Activated CD4-positive, alpha-beta T cell treated with anti-CD3 and anti-CD28 coated beads, Interleukin-2, amount 50 U/mL, for 4 hours (primary cell): ENCODE measurements around the gene CDK5RAP1.
"Not testable (repeated sequence)": the region's sequence is repeated elsewhere in the genome, so short reads cannot be mapped to it uniquely, and the experiment has no call there.

Experiments used
- DNase-seq, 2 experiments: peaks; one replicate each; pipeline ENCODE4 v3.0.0-alpha.2; 2020

Gene CDK5RAP1

DNA sequence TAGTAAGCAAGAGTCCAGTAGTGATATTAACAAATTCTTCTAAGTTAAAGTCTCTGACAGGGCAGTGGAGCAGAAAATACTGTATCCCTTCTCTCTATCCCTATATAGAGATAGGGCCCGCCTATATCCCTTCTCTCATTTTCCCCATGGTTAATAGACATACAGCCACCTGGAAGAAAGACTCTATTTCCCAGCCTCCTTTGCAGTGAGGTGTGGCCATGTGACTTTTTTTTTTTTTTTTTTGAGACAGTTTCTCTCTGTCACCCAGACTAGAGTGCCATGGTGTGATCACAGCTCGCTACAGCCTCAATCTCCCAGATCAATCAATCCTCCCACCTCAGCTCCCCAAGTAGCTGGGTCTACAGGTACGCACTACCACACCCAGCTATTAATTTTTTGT lies 16.7 kb upstream of the CDK5RAP1 start:
- DNase-seq: no peak

DNA sequence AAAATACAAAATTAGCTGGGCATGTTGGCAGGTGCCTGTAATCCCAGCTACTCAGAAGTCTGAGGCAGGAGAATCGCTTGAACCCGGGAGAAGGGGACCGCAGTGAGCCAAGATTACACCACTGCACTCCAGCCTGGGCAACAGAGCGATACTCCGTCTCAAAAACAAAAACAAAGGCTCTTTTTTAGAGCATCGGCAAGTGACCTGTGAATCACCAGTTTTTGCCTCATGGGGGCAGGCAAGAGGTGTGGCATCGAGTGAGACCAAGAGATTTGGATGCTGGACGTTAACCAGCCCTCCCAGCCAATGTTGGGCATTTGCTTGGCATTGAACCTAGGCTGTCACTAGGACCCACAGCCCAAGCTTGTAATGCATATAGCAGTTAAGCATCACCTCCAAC lies 14.6 kb upstream of the CDK5RAP1 start:
- DNase-seq: no peak

DNA sequence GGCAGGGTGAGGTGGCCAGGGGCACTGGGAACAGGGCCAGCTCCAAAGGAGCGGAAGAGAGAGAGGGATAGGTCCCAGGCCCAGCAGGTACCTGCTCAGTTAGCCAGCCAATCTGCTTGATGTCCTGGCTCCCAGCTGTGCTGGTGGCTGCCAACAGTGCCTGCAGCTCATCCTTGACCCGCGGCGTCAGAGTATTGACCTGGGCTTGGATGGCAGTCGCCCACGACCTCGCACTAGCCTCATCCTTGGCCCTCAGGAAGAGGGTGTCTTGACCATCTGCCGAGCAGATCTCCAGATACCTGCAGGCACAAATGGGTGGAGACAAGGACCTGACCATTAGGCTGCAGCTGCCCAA lies 11.1 kb upstream of the CDK5RAP1 start:
- DNase-seq: no peak

DNA sequence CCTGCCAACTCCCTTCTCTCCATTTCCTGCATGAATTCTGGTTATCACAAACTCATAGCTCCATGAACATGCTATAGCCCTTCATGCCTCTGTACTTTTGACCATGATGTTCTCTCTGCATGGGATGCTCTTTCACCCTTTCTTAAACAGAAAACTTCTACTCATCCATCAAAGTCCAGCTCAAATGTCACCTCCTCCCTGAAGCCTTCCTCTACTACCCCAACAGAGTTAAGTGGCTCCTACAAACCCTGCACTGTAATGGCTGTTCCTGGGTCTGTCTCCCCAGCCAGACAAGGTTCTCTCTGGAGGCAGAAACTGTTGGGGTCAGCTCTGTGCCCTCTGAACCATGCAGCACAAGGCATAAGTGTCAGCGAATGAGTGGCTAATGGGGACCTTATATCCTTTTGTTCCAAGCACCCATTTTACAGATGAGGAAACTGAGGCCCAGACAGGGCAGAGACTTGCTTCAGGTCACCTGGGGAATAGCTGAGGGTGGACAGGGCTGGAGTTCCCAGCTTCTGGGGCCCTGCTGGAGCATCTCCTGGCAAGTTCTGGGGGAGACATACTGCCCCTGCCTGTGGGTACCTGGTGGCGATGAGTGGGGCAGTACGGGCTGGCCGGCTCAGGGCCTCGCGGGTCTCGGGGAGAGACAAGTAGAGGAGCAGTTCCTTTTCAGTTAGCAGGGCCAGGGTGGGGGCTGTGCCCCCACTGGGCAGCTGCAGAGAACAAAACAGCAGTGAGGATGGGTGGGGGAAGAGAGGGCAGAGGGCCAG lies 10.6 kb upstream of the CDK5RAP1 start:
- no peak for DNase-seq

DNA sequence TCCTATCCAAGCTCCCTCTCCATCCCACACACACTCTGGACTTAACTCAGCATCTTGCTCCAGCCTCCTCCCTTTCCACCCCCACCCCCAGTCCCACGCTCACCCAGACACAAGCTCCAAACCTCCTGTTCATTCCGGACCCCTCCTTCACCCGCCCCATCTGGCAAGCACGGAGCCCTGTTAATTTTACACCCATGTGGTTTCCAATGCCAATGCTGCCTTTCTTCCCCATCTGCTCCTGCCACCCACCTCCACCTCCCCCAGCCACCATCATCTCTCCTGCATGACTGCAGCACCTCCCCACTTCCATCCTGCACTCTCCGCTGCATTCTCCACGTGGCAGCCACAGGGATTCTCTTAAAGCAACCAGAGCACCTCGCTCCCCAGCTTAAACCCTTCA lies 9.9 kb upstream of the CDK5RAP1 start:
- no peak for DNase-seq

DNA sequence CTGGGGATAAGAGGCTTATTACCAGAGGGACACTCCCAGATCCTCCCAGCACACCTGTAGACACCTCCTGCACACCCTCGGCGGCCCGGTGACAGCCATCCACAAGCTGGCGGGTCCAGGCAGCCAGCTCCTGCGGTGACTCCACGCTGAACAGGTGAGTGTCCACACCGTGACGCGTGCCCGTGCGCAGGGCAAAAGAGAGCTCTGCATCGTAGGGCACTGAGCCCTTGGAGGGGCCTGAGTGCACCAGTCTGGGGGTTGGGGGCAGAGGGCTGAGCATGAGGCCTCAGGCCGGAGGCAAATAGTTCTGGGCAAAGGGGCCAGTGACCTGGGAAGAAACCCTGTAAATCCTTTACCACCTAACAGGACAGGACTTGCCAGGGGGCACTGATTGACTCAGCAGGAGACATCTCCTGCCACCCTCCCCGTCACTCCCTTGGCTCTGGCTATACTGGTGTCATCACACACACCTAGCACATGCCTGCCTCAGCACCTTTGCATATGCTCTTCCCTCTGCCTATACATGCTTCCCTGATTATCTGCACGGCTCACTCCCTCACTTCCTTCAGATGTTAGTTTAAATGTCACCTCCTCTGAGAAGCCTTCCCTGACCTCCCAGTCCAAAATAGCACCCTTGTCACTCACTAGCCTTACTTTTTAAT lies 8.9 kb upstream of the CDK5RAP1 start:
- DNase-seq: no peak

DNA sequence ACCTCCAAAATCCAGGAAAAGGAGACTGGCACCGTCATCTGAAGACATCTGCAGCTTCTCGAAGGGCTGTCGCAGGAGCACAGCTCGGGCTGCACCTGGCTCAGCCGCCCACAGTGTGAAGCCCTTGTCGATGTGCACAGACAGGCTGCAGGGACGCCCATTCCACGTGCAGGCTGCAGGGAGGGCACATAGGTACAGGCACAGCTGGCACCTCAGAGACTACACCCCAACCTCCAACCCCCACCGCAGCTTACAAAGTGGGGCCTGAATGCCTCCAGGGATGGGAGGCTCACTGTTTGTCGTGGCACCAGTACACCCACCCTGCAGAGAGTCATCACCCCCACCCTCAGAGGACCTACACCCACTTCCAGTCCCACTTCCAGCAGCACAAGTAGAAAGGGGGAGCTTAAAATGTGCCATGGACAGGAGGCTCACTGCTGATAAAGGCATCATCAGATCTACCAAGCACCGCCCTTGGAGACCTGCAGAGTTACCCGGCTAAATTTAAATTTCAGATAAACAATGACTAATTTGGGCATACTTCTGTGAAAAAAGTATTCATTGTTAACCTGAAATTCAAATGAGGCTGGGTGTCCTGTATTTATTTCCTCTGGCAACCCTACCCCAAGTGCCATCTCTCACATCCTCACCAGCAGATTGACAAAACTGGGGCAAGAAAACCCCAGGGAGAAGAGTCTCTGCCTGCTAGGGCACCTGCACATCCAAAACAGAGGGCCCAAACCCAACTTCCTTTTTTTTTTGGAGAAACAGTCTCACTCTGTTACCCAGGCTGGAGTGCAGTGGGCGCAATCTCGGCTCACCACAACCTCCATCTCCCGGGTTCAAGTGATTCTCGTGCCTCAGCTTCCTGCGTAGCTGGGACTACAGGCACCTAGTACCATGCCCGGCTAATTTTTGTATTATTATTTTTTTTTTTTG lies 7.7 kb upstream of the CDK5RAP1 start:
- no peak for DNase-seq

DNA sequence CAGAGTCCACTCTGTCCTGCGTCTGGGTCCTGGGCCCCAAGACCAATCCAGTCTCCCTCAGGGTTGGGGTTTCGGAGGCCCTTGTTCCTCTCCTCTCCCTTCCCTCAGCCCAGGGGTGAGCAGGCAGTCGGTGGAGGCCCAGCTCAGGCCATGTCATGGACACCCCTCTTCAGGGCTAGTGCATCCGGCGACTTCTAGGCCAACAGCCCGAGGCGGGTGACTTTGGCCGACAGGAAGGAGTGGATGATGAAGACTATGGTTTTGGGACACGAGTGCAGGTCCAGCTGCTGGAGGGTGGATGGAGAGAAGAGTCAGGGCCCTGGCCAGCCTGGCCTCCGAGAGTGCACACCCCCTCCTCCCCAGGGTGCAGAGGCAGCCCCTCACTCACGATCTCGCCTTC lies 7.0 kb upstream of the CDK5RAP1 start:
- DNase-seq: no peak

DNA sequence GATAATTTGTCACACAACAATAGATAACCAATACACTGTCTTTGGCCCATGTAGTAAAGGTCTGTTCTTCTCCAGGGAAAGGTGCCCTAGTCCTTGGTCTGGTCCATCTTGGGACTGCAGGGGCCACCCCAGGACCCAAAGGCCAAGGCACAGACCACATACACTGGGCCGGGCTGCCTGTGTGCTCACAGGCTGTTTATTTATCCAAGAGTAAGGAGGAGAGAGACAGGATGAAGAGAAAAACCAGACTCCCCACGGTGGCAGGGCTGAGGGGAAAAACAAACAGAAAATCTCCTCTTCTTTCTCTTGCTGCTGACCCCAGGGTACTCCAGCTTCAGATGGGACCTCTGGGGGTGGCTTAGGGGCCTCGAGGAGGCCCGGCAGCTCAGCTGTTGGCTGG lies 6.5 kb upstream of the CDK5RAP1 start:
- no peak for DNase-seq

DNA sequence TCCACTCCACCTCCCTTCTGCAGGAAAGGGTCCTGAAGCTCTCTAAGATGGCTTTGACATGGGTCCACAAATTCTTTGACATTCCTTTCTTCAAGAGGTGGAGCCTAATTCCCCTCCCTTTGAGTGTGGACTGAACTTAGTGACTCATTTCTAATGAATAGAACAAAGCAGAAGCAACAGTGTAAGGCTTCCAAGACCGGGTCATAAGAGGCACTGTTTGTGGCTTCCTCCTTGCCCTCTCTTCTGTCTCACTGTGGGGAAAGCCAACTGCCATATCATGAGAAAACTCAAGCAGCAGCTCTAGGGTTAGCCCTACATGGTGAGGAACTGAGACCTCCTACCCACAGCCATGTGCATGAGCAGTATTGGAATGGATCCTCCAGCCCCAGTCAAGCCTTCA lies 5.9 kb upstream of the CDK5RAP1 start:
- DNase-seq: no peak

DNA sequence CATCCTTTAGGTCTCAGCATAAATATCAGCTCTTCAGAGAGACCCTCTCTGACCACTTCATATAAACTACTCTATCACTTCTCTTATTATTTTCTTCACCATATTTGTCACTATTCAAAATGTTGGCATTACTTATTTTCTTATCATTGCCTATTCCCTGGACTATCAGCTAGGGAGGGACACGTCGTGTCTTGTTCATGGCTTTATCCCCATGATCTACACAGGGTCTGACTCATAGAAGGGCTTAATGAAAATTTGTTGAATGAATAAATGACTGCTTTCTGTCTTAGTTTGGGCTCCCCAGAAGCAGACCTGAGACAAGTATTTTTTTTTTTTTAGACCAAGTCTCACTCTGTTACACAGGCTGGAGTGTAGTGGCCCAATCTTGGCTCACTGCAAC lies 3.0 kb upstream of the CDK5RAP1 start:
- DNase-seq: no peak

DNA sequence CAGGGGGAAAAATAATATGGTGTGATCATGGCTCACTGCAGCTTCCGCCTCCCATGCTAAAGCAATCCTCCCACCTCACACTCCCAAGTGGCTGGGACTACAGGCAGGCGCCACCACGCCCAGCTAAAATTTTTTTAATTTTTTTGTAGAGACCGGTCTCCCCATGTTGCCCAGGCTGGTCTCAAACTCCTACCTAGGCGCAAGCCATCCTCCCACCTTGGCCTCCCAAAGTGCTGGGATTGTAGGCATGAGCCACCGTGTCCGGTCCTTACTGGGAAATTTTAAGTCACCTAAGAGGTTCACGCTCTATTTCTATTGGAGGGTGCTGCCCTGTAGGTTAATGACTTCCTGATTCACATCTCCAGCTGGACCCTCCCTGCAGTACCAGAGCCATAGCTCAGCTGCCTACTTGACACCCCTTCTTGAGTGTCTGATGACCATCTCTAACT lies 626 bp upstream of the CDK5RAP1 start:
- no peak for DNase-seq

DNA sequence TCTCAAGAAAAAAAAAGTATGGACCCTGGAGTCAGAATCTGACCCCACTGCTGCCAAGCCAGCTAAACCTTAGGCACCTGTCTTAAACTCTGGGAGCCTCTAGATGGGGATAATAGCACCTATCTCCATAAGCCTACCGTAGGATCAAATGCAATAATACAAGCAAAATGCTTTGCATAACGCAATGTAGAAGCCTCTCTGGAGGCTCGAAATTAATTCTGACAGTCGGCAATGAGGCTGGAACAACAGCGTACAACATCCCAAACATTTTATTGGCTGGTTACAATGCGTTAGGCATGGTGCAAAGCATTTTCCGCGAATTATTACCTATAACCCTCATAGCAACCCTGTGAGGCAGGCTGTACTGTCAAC lies 521 bp downstream of the CDK5RAP1 start:
- DNase-seq: no peak

DNA sequence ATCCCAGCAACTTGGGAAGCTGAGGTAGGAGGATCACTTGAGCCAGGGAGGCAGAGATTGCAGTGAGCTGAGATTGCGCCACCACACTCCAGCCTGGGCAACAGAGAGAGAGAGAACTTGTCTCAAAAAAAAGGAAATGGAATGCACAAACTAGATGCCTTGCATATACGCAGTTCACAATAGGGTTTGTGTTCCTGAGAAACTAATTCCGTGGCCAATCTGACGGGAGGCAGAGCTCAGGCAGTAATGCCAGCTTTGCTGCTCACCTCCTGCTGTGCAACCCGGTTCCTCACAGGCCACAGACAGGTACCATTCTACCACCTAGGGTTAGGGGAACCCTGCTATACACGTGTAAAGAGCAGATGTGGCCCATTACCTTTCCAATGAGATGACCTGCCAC lies 1.4 kb downstream of the CDK5RAP1 start:
- no peak for DNase-seq

DNA sequence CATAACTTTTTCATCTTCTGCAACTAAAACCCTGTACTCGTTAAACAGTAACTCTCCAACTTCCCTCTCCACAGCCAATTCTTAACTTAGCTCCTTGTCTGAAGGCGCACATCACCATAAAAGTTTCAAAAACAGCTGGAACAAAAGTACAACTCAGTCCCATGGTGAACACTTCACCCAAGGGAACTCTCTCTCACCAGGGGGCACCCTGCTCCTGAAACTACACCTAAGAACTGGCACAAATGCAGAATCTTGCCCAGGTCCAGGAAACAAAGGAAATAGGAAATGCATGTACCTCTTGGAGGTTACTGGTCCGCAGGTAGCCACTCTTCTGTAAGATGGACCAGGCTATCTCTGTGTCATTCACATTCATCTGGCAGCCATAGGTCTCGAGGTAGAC lies 6.6 kb downstream of the CDK5RAP1 start:
- DNase-seq: no peak

DNA sequence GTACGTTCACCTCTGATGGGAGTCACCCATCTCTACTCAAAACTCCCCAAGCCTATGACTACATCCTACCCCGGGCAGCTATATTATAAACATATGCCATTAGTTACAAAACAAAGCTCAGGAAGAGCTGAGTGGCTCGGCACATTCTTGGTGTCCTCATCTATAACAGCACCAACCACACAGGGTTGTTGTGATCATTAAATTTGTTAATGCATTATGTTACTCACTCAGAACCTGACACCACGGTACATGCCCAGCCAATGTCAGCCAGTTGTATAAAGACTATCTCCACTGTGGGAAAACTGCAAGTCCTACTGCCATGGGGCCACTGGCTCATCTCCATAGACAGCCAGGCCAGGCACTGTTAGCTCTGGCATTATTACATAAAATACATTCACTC lies 7.7 kb downstream of the CDK5RAP1 start:
- no peak for DNase-seq

DNA sequence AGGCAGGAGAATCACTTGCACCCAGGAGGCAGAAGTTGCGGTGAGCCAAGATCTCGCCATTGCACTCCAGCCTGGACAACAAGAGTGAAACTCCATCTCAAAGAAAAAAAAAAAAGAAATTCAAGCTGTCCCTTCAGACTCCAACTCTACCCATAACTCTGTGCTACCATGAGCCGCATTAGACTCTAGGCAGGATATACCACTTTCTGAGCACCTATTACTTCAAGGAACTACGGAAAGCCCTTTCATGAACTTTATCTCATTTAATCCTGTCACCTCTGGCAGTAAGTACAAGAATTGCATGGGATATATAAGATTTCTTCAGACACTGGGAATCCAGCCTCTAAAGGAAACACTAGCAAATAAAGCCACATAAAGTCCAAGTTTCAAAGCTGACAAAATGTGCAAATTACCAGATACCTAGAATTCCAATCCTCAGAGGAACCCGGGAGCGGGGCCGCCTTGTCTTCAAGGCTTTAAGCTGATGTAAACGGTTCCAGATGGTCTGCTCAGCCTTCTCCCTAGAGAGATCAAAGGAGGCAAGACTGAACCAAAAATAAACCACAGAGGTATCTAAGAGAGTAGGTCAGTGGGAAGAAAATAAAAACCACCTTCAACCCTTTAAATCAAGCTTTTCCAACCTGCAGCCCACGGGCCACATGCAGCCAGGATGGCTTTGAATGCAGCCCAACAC lies 9.4 kb downstream of the CDK5RAP1 start:
- no peak for DNase-seq

DNA sequence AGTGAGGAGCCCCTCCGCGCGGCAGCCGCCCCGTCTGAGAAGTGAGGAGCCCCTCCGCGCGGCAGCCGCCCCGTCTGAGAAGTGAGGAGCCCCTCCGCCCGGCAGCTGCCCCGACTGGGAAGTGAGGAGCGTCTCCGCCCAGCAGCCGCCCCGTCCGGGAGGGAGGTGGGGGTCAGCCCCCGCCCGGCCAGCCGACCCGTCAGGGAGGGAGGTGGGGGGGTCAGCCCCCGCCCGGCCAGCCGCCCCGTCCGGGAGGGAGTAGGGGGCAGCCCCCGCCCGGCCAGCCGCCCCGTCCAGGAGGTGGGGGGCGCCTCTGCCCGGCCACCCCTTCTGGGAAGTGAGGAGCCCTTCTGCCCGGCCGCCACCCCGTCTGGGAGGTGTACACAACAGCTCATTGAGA lies 12.0 kb downstream of the CDK5RAP1 start:
- not testable (repeated sequence) for DNase-seq

DNA sequence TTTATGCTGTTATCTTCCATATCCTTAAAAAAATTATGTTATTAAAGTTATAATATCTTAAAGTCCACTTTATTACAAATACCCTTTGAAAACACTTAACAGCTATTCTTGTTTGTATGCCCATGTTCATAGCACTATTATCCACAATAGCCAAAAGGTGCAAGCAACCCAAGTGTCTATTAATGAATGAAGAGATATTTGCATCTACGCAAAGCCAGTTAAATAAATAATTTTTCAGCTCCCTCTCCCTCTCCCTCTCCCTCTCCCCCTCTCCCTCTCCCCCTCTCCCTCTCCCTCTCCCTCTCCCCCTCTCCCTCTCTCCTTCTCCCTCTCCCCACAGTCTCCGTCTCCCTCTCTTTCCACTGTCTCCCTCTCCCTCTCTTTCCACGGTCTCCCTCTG lies 13.1 kb downstream of the CDK5RAP1 start:
- no peak for DNase-seq

DNA sequence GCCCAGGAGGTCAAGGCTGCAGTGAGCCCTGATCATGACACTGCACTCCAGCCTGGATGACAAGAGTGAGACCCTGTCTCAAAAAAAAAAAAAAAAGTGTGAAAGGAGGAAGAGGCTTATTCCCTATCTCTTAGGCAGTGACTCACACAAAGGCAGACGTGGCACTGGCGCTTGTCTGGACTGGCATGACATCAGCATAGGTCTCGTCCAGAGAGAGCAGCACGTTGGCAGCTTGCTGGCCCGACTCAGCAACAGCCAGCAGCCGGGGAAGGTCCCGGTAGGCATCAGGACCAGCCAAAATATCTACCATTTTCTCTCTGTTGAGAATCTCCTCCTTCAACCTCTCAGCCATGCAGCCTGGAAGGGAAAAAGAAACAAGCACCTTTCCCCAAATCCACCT lies 14.1 kb downstream of the CDK5RAP1 start:
- no peak for DNase-seq

DNA sequence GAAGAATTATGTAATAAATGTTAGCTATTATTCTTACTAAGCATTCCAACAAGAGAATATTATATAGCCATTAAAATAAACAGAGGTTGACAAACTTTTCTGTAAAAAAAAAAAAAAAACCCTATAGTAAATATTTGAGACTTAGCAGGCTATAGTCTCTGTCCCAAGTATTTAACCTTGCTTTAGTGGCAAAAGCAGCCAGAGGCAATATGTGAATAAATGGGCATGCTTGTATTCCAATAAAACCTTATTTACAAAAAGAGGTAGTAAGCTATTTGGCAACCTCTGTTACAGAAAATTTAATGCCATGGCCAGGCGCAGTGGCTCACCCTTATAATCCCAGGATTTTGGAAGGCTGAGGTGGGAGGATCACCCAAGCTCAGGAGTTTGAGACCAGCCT lies 14.6 kb downstream of the CDK5RAP1 start:
- no peak for DNase-seq

DNA sequence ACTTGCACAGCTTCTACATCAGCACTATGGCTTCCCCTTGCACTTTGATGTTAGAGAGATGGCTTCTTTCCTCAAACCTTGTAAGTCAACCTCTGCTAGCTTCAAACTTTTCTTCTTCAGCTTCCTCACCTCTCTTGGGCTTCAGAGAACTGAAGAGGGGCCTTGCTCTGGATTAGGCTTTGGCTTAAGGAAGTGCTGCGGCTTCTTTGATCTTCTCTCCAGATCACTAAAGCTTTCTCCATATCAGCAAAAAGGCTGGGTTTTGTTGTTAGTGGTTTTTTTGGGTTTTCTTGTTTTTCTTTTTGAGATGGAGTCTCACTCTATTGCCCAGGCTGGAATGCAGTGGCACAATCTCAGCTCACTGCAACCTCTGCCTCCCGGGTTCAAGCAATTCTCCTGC lies 24.0 kb downstream of the CDK5RAP1 start:
- DNase-seq: no peak
